ENCODE measurements around the gene DAAM1. TPM values are rescaled to one million over a fixed set of nuclear protein-coding genes. Genes with fewer than 3 reads are reported as not detected.
A peak's percentile ranks its signal among the peaks of the same experiment; 100 is the strongest.

Gene DAAM1
- total RNA-seq, 1 donor from 2014 or later, result 64.3 TPM

DNA sequence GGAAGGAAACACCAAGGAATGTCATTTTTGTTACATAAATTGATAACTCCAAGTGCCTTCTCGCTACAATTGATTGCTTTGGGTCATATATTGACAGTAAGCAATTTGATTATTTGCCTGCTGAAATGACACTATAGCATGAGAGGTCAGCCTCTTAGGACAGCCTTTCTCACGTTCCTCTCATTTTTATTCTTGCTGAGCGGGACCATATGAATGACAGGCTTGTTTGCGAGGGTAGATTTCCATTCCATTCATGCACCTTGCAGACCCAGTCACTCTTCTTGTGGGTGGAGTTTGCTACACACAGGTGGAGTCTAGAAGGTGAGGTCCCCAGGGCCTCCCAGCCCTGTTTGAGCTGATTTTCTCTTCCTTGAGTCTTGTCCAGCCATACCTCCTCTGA, 27.3 kb downstream of the DAAM1 start:
- Mint-ChIP-seq H3K27ac (peak overlapping the region; percentile 67), H3K36me3 (peaks cover 4% of the 10 kb centered on the region)

DNA sequence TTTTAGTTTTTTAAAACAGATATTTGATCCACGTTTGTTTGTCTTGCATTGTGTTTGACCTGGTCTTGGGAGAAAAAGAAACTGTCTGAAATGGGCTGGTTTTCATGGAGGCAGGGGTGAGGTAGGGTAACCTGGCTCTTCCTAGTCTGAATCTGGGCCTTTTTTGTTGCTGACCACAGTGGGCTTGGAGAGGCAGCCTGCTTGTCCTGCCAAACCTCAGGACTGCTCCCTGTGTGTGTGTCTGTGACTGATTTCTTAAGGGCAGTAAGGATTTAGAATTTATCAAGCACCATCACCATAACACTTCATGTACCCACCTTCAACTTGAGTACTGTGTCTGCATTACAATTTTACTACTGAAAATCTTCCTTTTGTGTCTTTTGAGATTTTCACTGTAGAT, 28.5 kb downstream of the DAAM1 start:
- no peak overlapping the region for H3K27ac Mint-ChIP-seq
- no peaks in the 10 kb centered on the region for H3K9me3 Mint-ChIP-seq
- no peak for DNase-seq (ENCODE audit: extremely low spot score, unreplicated experiment)
- H3K4me1 Mint-ChIP-seq (ENCODE audit: unreplicated experiment), result peaks cover 47% of the 10 kb centered on the region
- H3K4me3 Mint-ChIP-seq, result no peak overlapping the region
- TF ChIP-seq, protein P1, sequence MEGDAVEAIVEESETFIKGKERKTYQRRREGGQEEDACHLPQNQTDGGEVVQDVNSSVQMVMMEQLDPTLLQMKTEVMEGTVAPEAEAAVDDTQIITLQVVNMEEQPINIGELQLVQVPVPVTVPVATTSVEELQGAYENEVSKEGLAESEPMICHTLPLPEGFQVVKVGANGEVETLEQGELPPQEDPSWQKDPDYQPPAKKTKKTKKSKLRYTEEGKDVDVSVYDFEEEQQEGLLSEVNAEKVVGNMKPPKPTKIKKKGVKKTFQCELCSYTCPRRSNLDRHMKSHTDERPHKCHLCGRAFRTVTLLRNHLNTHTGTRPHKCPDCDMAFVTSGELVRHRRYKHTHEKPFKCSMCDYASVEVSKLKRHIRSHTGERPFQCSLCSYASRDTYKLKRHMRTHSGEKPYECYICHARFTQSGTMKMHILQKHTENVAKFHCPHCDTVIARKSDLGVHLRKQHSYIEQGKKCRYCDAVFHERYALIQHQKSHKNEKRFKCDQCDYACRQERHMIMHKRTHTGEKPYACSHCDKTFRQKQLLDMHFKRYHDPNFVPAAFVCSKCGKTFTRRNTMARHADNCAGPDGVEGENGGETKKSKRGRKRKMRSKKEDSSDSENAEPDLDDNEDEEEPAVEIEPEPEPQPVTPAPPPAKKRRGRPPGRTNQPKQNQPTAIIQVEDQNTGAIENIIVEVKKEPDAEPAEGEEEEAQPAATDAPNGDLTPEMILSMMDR (conservative IDR thresholded peaks at IDR 0.05), result no peak
- H3K36me3 Mint-ChIP-seq, result peaks cover 4% of the 10 kb centered on the region
- no peaks in the 10 kb centered on the region for H3K27me3 Mint-ChIP-seq

More for the DNA sequence above, 27.3 kb downstream of the DAAM1 start:
- TF ChIP-seq, protein P1 (conservative IDR thresholded peaks at IDR 0.05), result no peak
- H3K27me3 Mint-ChIP-seq, result no peaks in the 10 kb centered on the region
- DNase-seq (ENCODE audit: extremely low spot score, unreplicated experiment), result no peak
- H3K4me3 Mint-ChIP-seq, result peak overlapping the region; percentile 2
- H3K4me1 Mint-ChIP-seq (ENCODE audit: unreplicated experiment), result peaks cover 53% of the 10 kb centered on the region
- H3K9me3 Mint-ChIP-seq, result no peaks in the 10 kb centered on the region

DNA sequence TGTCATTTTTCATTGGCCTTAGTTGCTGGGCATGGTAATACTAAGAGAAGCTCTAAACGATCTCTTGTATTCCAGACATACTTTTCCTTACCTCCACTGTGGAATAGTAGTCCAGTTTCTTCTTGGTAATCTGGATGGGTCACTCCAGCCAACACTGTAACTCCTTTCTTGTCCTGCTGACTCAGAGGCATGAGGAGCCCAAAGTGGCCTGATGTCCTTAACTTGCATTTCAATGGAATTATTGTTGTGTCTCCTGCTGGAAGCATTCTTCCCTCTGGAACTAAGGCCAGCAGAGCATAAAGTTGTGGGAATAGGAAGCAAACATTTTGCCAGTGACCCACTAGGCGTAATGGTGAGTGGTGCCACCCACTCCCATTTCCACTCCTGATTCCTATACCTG, 33.1 kb downstream of the DAAM1 start:
- TF ChIP-seq, protein P1 (conservative IDR thresholded peaks at IDR 0.05), result no peak
- H3K27ac Mint-ChIP-seq, result no peak overlapping the region
- DNase-seq (ENCODE audit: extremely low spot score, unreplicated experiment), result no peak
- H3K4me3 Mint-ChIP-seq, result no peak overlapping the region
- no peaks in the 10 kb centered on the region for H3K9me3 Mint-ChIP-seq
- peaks cover 10% of the 10 kb centered on the region for H3K4me1 Mint-ChIP-seq (ENCODE audit: unreplicated experiment)
- H3K27me3 Mint-ChIP-seq, result no peaks in the 10 kb centered on the region
- H3K36me3 Mint-ChIP-seq, result peaks cover 4% of the 10 kb centered on the region

DNA sequence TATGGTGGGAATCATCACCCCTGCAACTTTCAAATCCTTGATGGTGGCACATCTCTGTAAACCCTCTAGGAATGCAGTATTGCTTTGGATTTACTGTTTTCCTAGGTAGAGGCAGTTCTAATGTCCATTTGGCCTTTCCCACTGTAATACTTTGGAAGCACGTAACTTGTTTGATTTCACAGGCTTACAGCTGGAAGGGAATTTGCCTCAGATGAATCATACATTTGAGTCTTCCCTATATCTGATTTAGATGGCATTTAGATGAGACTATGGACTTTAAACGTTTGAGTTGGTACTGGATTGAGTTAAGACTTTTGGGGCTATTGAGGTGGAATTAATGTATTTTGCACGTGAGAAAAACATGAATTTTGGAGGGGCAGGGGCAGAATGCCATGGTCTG, 35.9 kb downstream of the DAAM1 start:
- DNase-seq (ENCODE audit: extremely low spot score, unreplicated experiment), result no peak

DNA sequence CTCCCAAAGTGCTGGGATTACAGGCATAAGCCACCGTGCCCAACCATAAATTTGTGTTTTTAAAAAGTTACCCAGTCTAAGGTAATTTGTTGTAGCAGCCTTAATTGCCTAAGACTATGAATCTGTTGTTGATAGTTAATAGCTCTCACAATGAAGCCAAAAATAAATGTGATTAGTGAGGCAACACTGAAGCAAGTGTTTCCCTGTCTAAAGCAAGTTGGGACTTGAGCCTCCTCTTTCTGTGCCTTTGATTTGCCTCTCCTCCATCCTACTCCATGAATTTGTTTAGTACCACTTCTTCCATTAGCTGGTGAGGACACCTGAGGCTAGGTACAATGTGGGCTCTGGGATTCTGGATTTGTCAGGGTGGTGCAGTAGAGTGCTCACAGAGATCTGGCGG, 36.8 kb downstream of the DAAM1 start:
- TF ChIP-seq, protein P1 (conservative IDR thresholded peaks at IDR 0.05), result no peak
- Mint-ChIP-seq H3K4me1 (ENCODE audit: unreplicated experiment) (peaks cover 5% of the 10 kb centered on the region), H3K4me3 (no peak overlapping the region), H3K9me3 (no peaks in the 10 kb centered on the region), H3K27ac (no peak overlapping the region), H3K36me3 (peaks cover 4% of the 10 kb centered on the region), H3K27me3 (no peaks in the 10 kb centered on the region)
- no peak for DNase-seq (ENCODE audit: extremely low spot score, unreplicated experiment)

More for the DNA sequence above, 35.9 kb downstream of the DAAM1 start:
- peaks cover 5% of the 10 kb centered on the region for H3K4me1 Mint-ChIP-seq (ENCODE audit: unreplicated experiment)
- no peaks in the 10 kb centered on the region for H3K27me3 Mint-ChIP-seq
- TF ChIP-seq, protein P1 (conservative IDR thresholded peaks at IDR 0.05), result no peak
- H3K9me3 Mint-ChIP-seq, result no peaks in the 10 kb centered on the region
- H3K36me3 Mint-ChIP-seq, result peaks cover 4% of the 10 kb centered on the region
- no peak overlapping the region for H3K27ac Mint-ChIP-seq
- no peak overlapping the region for H3K4me3 Mint-ChIP-seq

DNA sequence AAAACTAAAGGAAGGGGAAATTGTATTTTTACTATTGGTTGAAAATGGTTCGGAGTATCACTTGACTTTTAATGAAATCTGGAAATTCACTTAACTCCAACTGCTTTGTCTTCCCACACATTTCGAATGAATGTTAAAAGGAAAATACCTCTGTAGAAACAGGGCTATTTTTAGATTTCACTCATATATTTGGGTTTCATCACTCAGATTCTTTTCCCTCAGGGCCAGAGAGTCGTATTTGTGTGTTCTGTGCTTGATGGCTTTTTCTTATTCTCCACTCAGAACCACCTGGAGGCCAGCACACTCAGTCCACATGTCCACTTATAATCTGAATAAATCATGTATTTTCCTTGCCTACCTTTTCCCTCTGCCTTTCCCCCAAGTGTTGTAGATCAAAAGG, 40.0 kb downstream of the DAAM1 start:
- no peaks in the 10 kb centered on the region for H3K27me3 Mint-ChIP-seq
- H3K4me1 Mint-ChIP-seq (ENCODE audit: unreplicated experiment), result peaks cover 5% of the 10 kb centered on the region
- no peak overlapping the region for H3K4me3 Mint-ChIP-seq
- TF ChIP-seq, protein P1 (conservative IDR thresholded peaks at IDR 0.05), result no peak
- DNase-seq (ENCODE audit: extremely low spot score, unreplicated experiment), result no peak
- H3K36me3 Mint-ChIP-seq, result peaks cover 7% of the 10 kb centered on the region
- H3K27ac Mint-ChIP-seq, result no peak overlapping the region
- H3K9me3 Mint-ChIP-seq, result no peaks in the 10 kb centered on the region
